ENCODE measurements around the gene C1QTNF6. TPM values are rescaled to one million over a fixed set of nuclear protein-coding genes. Genes with fewer than 3 reads are reported as not detected.

C1QTNF6 gene
- total RNA-seq, 1 donor from 2014 or later, result 5.1 TPM

GRCh38 chr22:37162221-37163095 lies 25.6 kb downstream of the C1QTNF6 start:
- Histone ChIP-seq H3K36me3 (ENCODE audit: control insufficient read depth, insufficient read depth, low read length) (no peaks in the 10 kb centered on the region), H3K4me3 (ENCODE audit: low read depth, low read length) (no peak overlapping the region), H3K27me3 (ENCODE audit: control insufficient read depth, insufficient read depth, low read length) (no peaks in the 10 kb centered on the region)
- TF ChIP-seq CTCF (IDR thresholded peaks at IDR 0.05; ENCODE audit: insufficient read depth, low read length, poor library complexity, severe bottlenecking), result no peak
- DNase-seq (ENCODE audit: low read depth), result no peak

- Histone ChIP-seq H3K4me3 (ENCODE audit: low read depth, low read length) (no peak overlapping the region), H3K36me3 (ENCODE audit: control insufficient read depth, insufficient read depth, low read length) (no peaks in the 10 kb centered on the region), H3K27me3 (ENCODE audit: control insufficient read depth, insufficient read depth, low read length) (no peaks in the 10 kb centered on the region)
- DNase-seq (ENCODE audit: low read depth), result no peak
- TF ChIP-seq CTCF (IDR thresholded peaks at IDR 0.05; ENCODE audit: insufficient read depth, low read length, poor library complexity, severe bottlenecking), result no peak
Measured at GRCh38 chr22:37161443-37161842, 26.6 kb downstream of the C1QTNF6 start.

- H3K4me3 ChIP-seq (ENCODE audit: low read depth, low read length), result no peak overlapping the region
- H3K27me3 ChIP-seq (ENCODE audit: control insufficient read depth, insufficient read depth, low read length), result no peaks in the 10 kb centered on the region
- H3K36me3 ChIP-seq (ENCODE audit: control insufficient read depth, insufficient read depth, low read length), result no peaks in the 10 kb centered on the region
- no peak for TF ChIP-seq CTCF (IDR thresholded peaks at IDR 0.05; ENCODE audit: insufficient read depth, low read length, poor library complexity, severe bottlenecking)
- DNase-seq (ENCODE audit: low read depth), result no peak
Measured at GRCh38 chr22:37160027-37160426, 28.0 kb downstream of the C1QTNF6 start.

- no peak for TF ChIP-seq CTCF (IDR thresholded peaks at IDR 0.05; ENCODE audit: insufficient read depth, low read length, poor library complexity, severe bottlenecking)
Measured at GRCh38 chr22:37158963-37159290, 29.1 kb downstream of the C1QTNF6 start.

GRCh38 chr22:37157516-37158285 lies 30.3 kb downstream of the C1QTNF6 start:
- H3K36me3 ChIP-seq (ENCODE audit: control insufficient read depth, insufficient read depth, low read length), result no peaks in the 10 kb centered on the region
- DNase-seq (ENCODE audit: low read depth), result no peak
- H3K27me3 ChIP-seq (ENCODE audit: control insufficient read depth, insufficient read depth, low read length), result no peaks in the 10 kb centered on the region
- no peak for TF ChIP-seq CTCF (IDR thresholded peaks at IDR 0.05; ENCODE audit: insufficient read depth, low read length, poor library complexity, severe bottlenecking)
- no peak overlapping the region for H3K4me3 ChIP-seq (ENCODE audit: low read depth, low read length)

More at GRCh38 chr22:37158963-37159290, 29.1 kb downstream of the C1QTNF6 start:
- DNase-seq (ENCODE audit: low read depth), result no peak
- Histone ChIP-seq H3K27me3 (ENCODE audit: control insufficient read depth, insufficient read depth, low read length) (no peaks in the 10 kb centered on the region), H3K4me3 (ENCODE audit: low read depth, low read length) (no peak overlapping the region), H3K36me3 (ENCODE audit: control insufficient read depth, insufficient read depth, low read length) (no peaks in the 10 kb centered on the region)

All from kidney epithelial cell (primary cell).